ENCODE data around the gene PDE4D. TPM values are rescaled to one million over a fixed set of nuclear protein-coding genes. Genes with fewer than 3 reads are reported as not detected.

The PDE4D gene
- total and polyA plus RNA-seq, 2 donors (not counting 1 experiment from before 2014, with no cell fraction given): 14.9 to 171 TPM

DNA sequence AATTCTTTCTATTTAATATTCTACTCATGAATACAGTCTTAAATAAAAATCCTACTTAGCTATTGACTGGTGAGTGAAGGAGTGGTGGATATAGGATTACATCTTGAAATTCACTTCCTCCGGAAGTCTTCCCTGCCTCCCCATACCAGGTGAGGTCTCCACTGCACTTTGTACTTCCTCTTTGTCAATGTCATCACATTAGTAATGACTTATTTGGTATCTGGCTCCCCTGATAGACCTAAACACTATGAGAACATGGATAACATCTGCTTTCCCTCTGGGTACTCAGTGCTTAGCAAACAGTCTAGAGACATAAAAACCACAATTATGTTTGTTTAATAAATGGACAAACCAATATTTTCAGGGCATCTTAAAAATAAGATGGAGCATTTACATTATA is 532.1 kb downstream of the PDE4D start:
- no peaks in the 10 kb centered on the region for H3K9me3 Mint-ChIP-seq (ENCODE audit: insufficient read depth)
- no peak for TF ChIP-seq CTCF (IDR thresholded peaks at IDR 0.05)
- TF ChIP-seq EZH2 (IDR thresholded peaks at IDR 0.05; ENCODE audit: borderline replicate concordance, insufficient read depth, low read depth, low read length, poor library complexity, severe bottlenecking): no peak
- intact Hi-C loops (cut with micrococcal nuclease): no loop called here
- no peaks in the 10 kb centered on the region for H3K27me3 Mint-ChIP-seq
- Histone ChIP-seq H3K9me3 (ENCODE audit: control extremely low read depth in 1 of 3, control insufficient read depth in 2 of 3, insufficient read depth in 1 of 3, low read length in 2 of 3) (no peaks in the 10 kb centered on the region), H3K4me1 (ENCODE audit: control insufficient read depth in 2 of 2, insufficient read depth in 2 of 2, low read length in 2 of 2) (no peaks in the 10 kb centered on the region), H3K36me3 (replicated peaks in 1 of 2; ENCODE audit: control extremely low read depth in 1 of 2, control insufficient read depth in 1 of 2, extremely low read depth in 1 of 2, insufficient read depth in 2 of 2, low read length in 1 of 2) (no peaks in the 10 kb centered on the region), H3K9ac (ENCODE audit: low read length) (no peak overlapping the region), H3K79me2 (ENCODE audit: control insufficient read depth, insufficient read depth, low read length) (no peaks in the 10 kb centered on the region), H3K27me3 (replicated peaks in 1 of 4; ENCODE audit: control extremely low read depth in 1 of 4, control insufficient read depth in 3 of 4, insufficient read depth in 4 of 4, low read length in 3 of 4) (no peaks in the 10 kb centered on the region), H2AFZ (ENCODE audit: insufficient read depth, low read depth, low read length, poor library complexity, severe bottlenecking) (no peak overlapping the region), H4K20me1 (ENCODE audit: control insufficient read depth, insufficient read depth, low read length, poor library complexity, severe bottlenecking) (no peaks in the 10 kb centered on the region), H3K4me2 (replicated peaks; ENCODE audit: low read depth, low read length, poor library complexity, severe bottlenecking) (no peak overlapping the region), H3K27ac (ENCODE audit: low read length in 2 of 2) (no peak overlapping the region), H3K4me3 (ENCODE audit: control extremely low read depth in 1 of 5, extremely low read depth in 1 of 5, insufficient read depth in 1 of 5, low read depth in 2 of 5, low read length in 4 of 5) (no peak overlapping the region)
- ATAC-seq (ENCODE audit: low read depth) (no peak), DNase-seq (no peak)
- WGBS (ENCODE audit: insufficient coverage): no CpG with 5 or more reads among the region's 1 CpG
- POLR2A ChIA-PET: no interaction called here
- no peak overlapping the region for H3K4me3 Mint-ChIP-seq
- CTCF ChIA-PET: interaction anchor here (1.2 kb wide), 1 partner anchor 24 kb away, joined by 3 read pairs; no protein-coding TSS in a partner anchor
- no peak overlapping the region for H3K27ac Mint-ChIP-seq
- no peaks in the 10 kb centered on the region for H3K4me1 Mint-ChIP-seq

GRCh38 chr5:59360130-59360555 is 533.4 kb downstream of the PDE4D start:
- WGBS (ENCODE audit: insufficient coverage): 98% methylated on average over 5 of the region's 7 CpGs
- H3K4me3 ChIP-seq (ENCODE audit: control extremely low read depth in 1 of 5, extremely low read depth in 1 of 5, insufficient read depth in 1 of 5, low read depth in 2 of 5, low read length in 4 of 5): no peak overlapping the region
- Mint-ChIP-seq H3K27me3 (no peaks in the 10 kb centered on the region), H3K4me1 (no peaks in the 10 kb centered on the region), H3K27ac (no peak overlapping the region), H3K9me3 (ENCODE audit: insufficient read depth) (no peaks in the 10 kb centered on the region), H3K4me3 (no peak overlapping the region)
- no peaks in the 10 kb centered on the region for H4K20me1 ChIP-seq (ENCODE audit: control insufficient read depth, insufficient read depth, low read length, poor library complexity, severe bottlenecking)
- ATAC-seq (ENCODE audit: low read depth): no peak
- no peak overlapping the region for H3K9ac ChIP-seq (ENCODE audit: low read length)
- TF ChIP-seq EZH2 (IDR thresholded peaks at IDR 0.05; ENCODE audit: borderline replicate concordance, insufficient read depth, low read depth, low read length, poor library complexity, severe bottlenecking) (no peak), CTCF (IDR thresholded peaks at IDR 0.05) (no peak)
- ChIA-PET POLR2A (no interaction called here), CTCF (interaction anchor here (1.2 to 2.2 kb wide), 5 partner anchors 12 to 487 kb away, joined by 3 to 4 read pairs (median 4); no protein-coding TSS in a partner anchor)
- no peaks in the 10 kb centered on the region for H3K4me1 ChIP-seq (ENCODE audit: control insufficient read depth in 2 of 2, insufficient read depth in 2 of 2, low read length in 2 of 2)
- H3K9me3 ChIP-seq (ENCODE audit: control extremely low read depth in 1 of 3, control insufficient read depth in 2 of 3, insufficient read depth in 1 of 3, low read length in 2 of 3): no peaks in the 10 kb centered on the region
- intact Hi-C loops (cut with micrococcal nuclease): no loop called here
- H2AFZ ChIP-seq (ENCODE audit: insufficient read depth, low read depth, low read length, poor library complexity, severe bottlenecking): no peak overlapping the region
- H3K27ac ChIP-seq (ENCODE audit: low read length in 2 of 2): no peak overlapping the region
- no peaks in the 10 kb centered on the region for H3K27me3 ChIP-seq (replicated peaks in 1 of 4; ENCODE audit: control extremely low read depth in 1 of 4, control insufficient read depth in 3 of 4, insufficient read depth in 4 of 4, low read length in 3 of 4)
- no peaks in the 10 kb centered on the region for H3K36me3 ChIP-seq (replicated peaks in 1 of 2; ENCODE audit: control extremely low read depth in 1 of 2, control insufficient read depth in 1 of 2, extremely low read depth in 1 of 2, insufficient read depth in 2 of 2, low read length in 1 of 2)
- no peak overlapping the region for H3K4me2 ChIP-seq (replicated peaks; ENCODE audit: low read depth, low read length, poor library complexity, severe bottlenecking)
- no peaks in the 10 kb centered on the region for H3K79me2 ChIP-seq (ENCODE audit: control insufficient read depth, insufficient read depth, low read length)
- DNase-seq: no peak
